Epithelial cell of proximal tubule (primary cell): ENCODE results near the gene TP53RK. TPM values are rescaled to one million over a fixed set of nuclear protein-coding genes. Genes with fewer than 3 reads are reported as not detected.

ENCODE experiments used
- DNase-seq: peaks from one replicate; pipeline ENCODE4 v3.0.0-alpha.2; 2011; ENCODE audit warnings: low read depth
- H3K4me3 ChIP-seq: 2 replicates; pipeline ENCODE4 v1.5.1; 2011; ENCODE audit warnings: low read depth, mild to moderate bottlenecking, low read length
- CTCF ChIP-seq: conservative IDR thresholded peaks from 2 replicates; pipeline ENCODE4 v1.5.1; 2012; ENCODE audit warnings: low read depth, mild to moderate bottlenecking, low read length
- total RNA-seq: library from RNA; depleted of rRNA; stranded (reverse); fragments of >200 nt; gene quantifications from 2 replicates; pipeline ENCODE4 v1.2.3, GENCODE V29; 2015

TP53RK gene
- total RNA-seq, 1 donor from 2014 or later, result 22.8 TPM

DNA sequence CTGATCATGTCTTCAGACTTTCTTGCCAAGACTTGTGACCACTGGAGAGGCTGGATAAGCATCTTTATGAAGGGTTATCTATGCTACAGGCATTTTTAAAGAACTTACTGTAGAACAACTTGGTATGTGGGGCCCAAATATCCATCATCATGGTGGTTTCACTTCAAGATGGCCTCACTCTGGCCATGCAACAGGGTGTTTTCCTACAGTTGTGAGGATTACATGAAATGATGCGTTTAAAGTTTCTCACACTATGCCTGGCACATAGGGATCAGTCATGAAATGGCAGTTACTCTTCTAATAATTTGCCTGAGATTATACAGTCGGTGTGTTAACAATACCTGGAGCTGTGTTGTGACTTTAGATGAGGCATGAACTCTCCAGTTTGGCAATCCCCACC, 33.2 kb upstream of the TP53RK start:
- H3K4me3 ChIP-seq, result no peak overlapping the region
- TF ChIP-seq CTCF, result no peak
- no peak for DNase-seq

- no peak for TF ChIP-seq CTCF
- no peak overlapping the region for H3K4me3 ChIP-seq
- DNase-seq, result no peak
Observed at GRCh38 chr20:46721476-46721875, 32.2 kb upstream of the TP53RK start.

- H3K4me3 ChIP-seq, result no peak overlapping the region
- TF ChIP-seq CTCF, result no peak
- no peak for DNase-seq
Observed at GRCh38 chr20:46720776-46721425, 31.7 kb upstream of the TP53RK start.

GRCh38 chr20:46720019-46720418, 30.8 kb upstream of the TP53RK start:
- TF ChIP-seq CTCF, result no peak
- no peak for DNase-seq
- H3K4me3 ChIP-seq, result no peak overlapping the region

GRCh38 chr20:46717818-46718541, 28.7 kb upstream of the TP53RK start:
- no peak for TF ChIP-seq CTCF
- no peak overlapping the region for H3K4me3 ChIP-seq
- no peak for DNase-seq

DNA sequence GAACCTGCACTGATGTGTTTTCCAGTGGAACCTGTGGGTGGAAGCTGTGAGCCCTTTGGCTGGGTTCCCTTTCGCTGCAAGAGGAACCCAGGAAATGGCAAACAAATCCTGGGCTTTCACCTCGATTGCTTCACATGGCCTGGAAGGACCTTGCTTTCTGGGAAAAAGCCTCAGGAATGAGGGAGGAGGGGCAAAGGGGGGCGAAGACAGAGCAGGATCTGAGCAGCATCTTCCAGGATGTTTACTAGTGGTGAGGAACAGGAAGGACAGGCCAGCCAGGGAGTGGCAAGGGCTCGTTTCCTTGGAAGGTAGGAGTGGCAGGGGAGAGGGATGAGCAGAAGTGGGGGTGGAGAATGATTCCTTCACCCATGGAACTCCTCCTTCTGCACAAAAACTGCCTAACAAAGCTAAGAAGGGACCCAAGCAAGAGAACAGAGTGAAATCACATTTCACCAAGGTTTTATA, 26.1 kb upstream of the TP53RK start:
- peak; percentile 27 for TF ChIP-seq CTCF
- H3K4me3 ChIP-seq, result no peak overlapping the region
- peak; percentile 32 for DNase-seq
